Islet of Langerhans (tissue), 1 donor: ENCODE data around the gene ETDA.
"Not testable (repeated sequence)": the region's sequence is repeated elsewhere in the genome, so short reads cannot be mapped to it uniquely, and the experiment has no call there.

Experiments used
- FAIRE-seq: peaks from one replicate; lab custom pipeline; 2011; peaks lifted over from hg19 to GRCh38; lab: Jason Lieb, UNC

Gene ETDA

DNA sequence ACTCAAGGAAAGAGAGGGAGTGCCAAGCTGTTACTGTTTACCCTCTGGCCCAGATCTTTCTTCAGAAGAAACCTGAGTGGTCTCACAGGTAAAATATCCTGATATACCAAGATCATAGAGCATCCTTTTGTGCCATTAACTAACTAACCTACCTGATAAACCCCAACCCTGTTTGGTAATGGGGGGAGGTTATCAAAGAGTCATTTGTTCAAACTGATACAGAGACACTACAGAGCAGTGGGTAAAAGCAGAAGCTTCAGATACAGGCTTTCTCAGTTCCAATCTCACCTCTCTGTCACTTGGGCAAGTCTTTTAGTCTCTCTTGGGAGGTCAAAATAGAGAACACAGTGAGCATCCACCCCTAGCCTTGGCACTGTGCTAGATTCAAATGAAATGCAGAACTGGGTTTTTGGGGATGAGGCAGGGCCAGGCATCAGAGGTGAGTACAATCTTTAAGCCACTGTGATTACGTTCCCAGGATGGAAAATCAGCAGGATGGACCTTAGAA, at the start of gene ETDA:
ETDA (plus strand) TSS at position 51 of the 508 bp plus-strand sequence. CDS start 1,216 bp downstream, outside the sequence.
- FAIRE-seq: not testable (repeated sequence)

DNA sequence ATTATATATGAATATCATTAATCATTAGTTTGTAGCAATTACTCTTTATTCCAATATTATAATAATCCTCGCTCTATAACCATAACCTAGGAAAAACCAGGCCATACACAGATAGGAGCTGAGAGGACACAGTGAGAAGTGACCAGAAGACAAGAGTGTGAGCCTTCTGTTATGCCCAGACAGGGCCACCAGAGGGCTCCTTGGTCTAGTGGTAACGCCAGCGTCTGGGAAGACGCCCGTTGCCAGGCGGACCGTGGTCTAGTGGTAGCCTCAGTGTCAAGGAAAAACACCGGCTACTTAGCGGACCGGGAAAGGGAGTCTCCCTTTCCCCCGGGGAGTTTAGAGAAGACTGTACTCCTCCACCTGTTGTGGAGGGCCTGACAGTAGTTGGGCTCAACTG, 45.4 kb upstream of the ETDA start:
- not testable (repeated sequence) for FAIRE-seq

DNA sequence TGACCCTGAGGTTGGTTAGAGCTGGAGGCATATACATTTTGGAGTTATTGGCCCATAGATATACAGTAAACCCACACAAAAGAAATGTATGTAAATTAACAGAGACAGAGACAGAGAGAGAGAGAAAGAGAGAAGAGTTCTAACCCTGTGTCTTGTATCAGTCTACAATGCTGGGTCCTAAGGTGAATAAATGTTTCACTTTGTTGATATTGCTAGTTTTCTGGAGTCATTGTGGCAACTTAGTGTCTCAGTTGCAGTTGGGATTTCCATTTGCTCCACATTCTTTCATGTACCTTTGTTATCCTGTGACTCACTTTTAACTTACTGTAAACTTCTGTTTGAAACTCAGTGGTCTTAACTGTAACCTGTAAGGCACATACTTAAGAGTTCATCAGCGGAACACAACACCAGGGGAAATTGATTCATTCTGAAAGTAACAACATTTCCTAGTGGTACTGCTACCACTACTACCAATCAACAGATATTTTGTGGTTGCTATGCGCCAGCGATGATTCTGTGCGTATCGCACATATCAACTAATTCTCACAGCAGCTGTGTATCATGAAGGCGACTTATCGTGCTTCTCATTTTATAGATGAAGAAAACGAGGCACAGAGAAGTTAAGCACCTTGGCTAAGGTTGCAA, 38.5 kb upstream of the ETDA start:
- no peak for FAIRE-seq

DNA sequence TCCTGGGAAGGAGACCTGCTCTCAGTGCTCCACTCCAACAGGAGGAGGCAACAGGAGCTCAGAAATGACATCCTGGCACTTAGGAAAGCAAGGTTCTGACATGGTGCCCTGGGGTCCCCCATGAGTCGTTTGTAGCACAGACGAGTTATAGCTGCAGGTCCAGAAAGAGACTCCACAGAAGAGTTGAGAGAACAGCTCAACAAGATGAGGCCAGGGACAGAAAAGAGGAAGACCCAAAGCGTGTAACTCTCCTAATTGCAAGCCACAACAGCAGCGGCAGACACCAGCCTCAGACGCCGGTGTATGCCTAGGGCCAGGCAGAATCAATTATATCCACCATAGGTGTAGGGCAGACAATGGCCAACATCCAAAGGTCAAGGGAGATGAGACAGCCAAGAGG, 5.9 kb upstream of the ETDA start:
- FAIRE-seq: not testable (repeated sequence)

DNA sequence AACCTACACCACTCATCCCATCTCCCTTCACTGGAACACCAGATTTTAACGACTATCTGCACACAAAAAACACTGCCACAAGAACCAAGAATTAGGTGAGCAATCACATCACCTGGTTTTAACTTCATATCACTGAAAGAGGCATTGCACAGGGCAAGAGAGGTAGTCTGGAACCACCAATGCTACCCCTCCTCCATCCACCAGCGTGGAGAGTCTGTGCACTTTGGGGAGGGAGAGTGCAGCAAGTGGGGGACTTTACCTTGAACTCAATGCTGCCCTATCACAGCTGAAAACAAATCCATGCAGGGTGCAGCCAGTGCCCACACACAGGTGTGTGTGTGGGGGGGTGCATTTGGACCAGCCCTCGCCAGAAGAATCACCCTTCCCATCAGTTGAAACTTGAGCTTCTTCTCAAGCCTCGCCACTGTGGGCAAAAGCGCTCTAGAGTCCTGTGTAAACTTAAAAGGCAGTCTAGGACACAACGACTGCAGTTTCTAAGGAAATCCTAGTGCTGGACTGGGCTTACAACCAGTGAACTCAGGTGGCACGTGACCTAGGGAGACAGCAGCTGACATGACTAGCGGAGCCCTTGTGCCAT, 4.3 kb downstream of the ETDA start:
- FAIRE-seq: not testable (repeated sequence)

DNA sequence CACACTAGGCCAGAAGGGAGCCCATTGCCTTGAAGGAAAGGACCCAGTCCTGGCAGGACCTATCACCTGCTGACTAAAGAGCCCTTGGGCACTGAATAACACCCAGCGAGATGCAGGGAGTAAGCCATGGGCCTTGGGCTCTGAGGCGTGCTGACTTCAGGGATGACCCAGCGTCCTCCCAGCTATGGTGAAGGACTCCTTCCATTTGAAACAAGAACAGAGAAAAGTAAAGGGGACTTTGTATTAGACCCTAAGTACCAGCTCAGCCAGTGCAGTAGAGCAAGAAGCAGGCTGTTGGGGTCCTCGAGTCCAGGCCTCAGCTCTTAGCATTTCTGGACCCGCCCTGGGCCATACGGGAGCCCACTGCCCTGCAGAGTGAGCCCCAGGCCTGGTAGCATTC, 5.1 kb downstream of the ETDA start:
- FAIRE-seq: no peak

DNA sequence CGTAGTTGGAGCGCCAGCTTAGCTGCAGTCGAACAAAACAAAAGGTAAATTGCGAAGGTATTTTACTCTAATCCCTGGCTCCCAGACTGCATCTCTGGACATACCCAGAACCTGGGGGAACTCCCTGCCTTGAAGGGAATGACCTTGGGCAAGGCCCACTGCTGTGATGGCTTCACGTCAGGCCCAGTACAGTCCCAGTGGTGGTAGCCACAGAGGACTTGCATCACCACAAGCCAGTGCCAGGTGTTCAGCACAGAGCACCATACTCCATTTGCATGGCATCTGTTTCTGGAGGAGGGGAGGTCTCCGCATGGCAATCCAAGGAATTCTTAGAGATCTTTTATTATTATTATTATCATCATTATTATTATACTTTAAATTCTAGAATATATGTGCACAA, 5.6 kb downstream of the ETDA start:
- FAIRE-seq: no peak

DNA sequence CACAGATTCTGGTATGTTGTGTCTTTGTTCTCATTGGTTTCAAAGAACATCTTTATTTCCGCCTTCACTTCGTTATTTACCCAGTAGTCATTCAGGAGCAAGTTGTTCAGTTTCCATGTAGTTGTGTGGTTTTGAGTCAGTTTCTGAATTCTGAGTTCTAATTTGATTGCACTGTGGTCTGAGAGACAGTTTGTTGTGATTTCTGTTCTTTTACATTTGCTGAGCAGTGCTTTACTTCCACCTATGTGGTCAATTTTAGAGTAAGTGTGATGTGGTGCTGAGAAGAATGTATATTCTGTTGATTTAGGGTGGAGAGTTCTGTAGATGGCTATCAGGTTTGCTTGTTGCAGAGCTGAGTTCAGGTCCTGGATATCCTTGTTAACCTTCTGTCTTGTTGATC, 9.1 kb downstream of the ETDA start:
- FAIRE-seq: not testable (repeated sequence)

DNA sequence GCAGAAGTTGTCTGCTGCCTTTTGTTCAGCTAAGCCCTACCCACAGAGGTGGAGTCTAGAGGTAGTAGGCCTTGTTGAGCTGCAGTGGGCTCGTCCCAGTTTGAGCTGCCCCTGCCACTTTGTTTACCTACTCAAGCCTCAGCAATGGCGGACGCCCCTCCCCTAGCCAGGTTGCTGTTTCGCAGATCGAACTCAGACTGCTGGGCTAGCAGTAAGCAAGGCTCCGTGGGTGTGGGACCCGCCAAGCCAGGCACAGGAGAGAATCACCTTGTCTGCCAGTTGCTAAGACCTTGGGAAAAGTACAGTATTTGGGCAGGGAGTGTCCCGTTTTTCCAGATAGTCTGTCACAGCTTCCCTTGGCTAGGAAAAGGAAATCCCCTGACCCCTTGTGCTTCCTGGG, 11.5 kb downstream of the ETDA start:
- FAIRE-seq: not testable (repeated sequence)

DNA sequence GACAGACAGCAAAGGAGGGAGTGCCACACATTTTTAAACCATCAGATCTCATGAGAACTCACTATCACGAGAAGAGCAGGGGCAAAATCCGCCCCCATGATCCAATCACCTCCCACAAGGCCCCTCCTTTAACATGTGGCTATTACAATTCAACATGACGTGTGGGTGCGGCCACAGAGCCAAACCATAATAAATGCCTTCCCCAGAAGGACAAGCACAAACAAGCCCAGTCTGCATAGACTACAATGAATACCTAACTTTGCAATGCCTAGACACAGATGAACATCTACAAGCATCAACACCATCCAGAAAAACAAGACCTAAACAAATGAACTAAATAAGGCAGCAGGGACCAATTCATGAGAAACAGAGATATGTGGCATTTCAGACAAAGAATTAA, 12.3 kb downstream of the ETDA start:
- no peak for FAIRE-seq

DNA sequence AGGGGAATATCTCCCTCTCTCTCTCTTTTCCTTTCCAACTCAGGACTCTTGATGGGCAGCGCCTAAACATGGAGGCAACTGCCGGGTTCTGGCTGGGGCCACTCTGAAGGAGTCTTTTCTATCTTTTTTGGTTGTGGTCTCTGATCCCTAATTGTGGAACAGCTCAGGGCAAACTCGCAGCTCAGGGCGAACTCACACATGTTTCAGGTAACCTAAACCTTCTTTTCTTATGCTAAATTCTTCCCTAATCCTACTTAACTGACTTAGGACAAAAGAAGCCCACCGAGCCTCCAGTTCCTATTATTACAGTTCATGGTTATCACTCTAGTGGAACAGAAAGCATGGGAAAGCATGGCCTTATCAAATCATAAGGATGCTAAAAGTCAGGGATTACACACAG, 21.3 kb downstream of the ETDA start:
- no peak for FAIRE-seq

DNA sequence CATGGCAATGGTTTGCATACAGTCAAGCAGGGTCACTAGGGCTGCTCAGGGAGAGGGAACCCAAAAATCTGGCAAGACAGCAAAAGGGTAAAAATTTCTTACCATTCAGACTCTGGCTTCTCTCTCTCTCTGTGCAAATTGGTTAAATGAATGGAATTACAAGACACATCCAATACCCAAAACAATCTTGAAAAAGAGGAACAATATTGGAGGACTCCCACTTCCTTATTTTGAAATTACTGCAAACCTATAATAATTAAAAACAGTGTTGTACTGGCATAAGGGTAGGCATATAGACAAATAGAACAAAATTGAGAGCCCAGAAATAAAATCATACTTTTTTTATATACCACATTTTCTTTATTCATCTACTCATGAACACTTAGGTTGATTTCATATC, 24.1 kb downstream of the ETDA start:
- FAIRE-seq: no peak

DNA sequence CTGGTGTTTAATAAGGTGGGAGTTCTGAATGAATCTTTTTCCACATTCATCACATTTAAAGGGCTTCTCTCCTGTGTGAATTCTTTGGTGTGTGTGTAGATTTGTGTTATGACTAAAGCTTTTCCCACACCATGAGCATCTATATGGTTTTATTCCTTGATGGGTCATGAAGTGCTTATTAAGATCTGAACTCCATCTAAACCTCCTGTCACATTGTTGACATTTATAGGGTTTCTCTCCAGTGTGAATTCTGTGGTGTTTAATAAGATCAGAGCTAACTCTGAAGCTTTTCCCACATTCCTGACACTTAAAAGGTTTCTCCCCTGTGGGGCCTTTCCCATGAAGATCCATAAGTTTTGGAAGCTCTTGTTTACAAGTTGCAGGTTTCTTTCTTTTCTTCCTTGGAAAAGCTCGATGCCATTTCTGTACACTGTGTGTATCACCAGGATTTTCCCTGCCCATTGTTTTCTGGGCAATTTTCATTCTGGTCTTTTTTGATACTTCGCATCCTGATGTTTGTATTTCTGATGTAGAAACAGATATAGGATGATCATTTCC, 35.5 kb downstream of the ETDA start:
- no peak for FAIRE-seq

DNA sequence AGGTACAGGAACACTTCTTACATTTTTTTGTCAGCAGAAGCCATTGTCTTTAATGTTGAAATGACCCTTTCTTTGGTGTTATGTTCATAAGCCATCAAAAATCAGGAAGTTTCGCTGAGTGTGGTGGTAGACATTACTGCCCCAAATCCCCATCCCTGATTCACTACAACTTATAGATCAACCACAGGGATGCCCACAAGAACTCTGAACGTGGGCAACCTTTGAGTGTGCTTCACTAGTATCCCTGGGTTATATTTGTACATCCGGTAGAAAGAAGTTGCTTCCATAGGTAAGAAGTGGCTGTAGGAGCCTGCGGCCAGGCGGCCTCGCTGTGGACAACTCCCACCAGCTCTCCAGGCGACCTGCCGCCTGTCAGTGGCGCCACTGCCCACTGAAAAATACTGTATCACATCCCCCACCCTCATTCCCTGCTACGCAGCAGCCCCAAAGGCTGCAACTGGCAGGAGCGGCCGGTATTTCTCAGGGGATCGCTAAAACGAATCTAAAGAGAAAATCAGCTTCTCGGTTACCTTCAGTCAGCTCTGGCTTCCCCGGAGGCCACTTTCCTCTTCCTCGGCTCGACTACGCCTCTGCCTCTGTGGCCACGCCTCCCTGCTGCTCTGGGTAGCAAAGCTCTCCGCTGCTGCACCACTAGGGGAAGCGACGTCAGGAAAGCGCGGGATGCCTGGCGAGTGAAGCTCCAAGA, 43.5 kb downstream of the ETDA start:
- FAIRE-seq: no peak

DNA sequence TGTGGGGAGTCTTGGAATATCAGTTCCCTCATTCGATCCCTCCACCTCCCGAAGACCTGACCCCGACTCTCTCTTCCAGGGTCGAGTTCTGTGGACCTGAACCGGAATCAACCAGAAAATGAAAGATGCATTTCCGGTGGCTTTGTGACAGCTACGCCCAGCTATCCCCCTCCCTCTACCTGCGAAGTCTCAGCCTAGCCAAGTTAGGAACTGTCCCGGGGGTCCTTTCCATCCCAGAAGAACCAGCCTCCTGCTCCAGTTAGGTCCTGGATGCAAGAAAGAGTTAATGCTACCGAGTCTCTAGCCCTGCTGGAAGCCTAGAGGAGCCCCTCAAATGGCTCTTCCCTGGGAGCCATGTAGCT, 44.1 kb downstream of the ETDA start:
- FAIRE-seq: no peak

DNA sequence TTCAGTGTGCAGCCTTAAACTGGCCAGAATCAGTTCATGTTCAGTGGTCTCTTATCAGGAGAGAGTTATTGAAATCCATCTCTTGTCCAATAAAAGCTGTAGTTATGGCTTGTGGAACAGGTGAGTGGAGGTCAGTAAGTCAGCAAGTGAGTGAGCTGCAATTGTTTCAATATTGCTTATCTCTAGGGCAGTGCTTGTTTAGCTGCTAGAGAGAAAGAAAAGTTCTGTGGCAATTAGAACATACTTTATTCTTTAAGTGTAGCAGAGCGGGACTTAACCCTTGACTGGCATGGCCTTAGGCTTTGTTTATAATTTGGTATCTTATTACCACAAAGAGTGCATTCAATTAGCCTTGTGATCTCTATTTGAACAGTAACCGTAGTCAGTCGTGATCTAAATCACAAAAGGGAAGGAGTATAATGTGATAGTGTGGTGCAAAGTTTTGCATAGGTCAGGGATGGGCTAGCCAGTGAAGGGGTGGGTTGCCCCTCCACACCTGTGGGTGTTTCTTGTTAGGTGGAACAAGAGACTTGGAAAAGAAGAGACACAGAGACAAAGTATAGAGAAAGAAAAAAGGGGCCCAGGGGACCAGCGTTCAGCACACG, 50.5 kb downstream of the ETDA start:
- FAIRE-seq: no peak
